ENCODE data around the gene GABBR2.

Gene GABBR2

GRCh38 chr9:98255061-98255577 lies 453.6 kb downstream of the GABBR2 start:
- DNase-seq (ENCODE audit: low spot score), result no peak

- DNase-seq (ENCODE audit: low spot score), result no peak
Measured at GRCh38 chr9:98254228-98255060, 454.3 kb downstream of the GABBR2 start.

- DNase-seq (ENCODE audit: low spot score), result no peak
Measured at GRCh38 chr9:98253565-98253964, 455.2 kb downstream of the GABBR2 start.

- no peak for DNase-seq (ENCODE audit: low spot score)
Measured at GRCh38 chr9:98251551-98251950, 457.2 kb downstream of the GABBR2 start.

GRCh38 chr9:98249771-98250170 lies 459.0 kb downstream of the GABBR2 start:
- DNase-seq (ENCODE audit: low spot score), result no peak

- DNase-seq (ENCODE audit: low spot score), result peak; percentile 17
Measured at GRCh38 chr9:98248737-98249474, 459.8 kb downstream of the GABBR2 start.

- DNase-seq (ENCODE audit: low spot score), result no peak
Measured at GRCh38 chr9:98247831-98248657, 460.7 kb downstream of the GABBR2 start.

GRCh38 chr9:98242426-98242825 lies 466.3 kb downstream of the GABBR2 start:
- no peak for DNase-seq (ENCODE audit: low spot score)

GRCh38 chr9:98241357-98242300 lies 467.1 kb downstream of the GABBR2 start:
- no peak for DNase-seq (ENCODE audit: low spot score)

- no peak for DNase-seq (ENCODE audit: low spot score)
Measured at GRCh38 chr9:98240475-98240874, 468.3 kb downstream of the GABBR2 start.

Measured in CD4-positive, alpha-beta T cell treated with Interleukin-15 for 4 hours (primary cell).